Measurements from ENCODE around the gene IST1.
"Not testable (repeated sequence)": the region's sequence is repeated elsewhere in the genome, so short reads cannot be mapped to it uniquely, and the experiment has no call there.

Gene IST1

DNA sequence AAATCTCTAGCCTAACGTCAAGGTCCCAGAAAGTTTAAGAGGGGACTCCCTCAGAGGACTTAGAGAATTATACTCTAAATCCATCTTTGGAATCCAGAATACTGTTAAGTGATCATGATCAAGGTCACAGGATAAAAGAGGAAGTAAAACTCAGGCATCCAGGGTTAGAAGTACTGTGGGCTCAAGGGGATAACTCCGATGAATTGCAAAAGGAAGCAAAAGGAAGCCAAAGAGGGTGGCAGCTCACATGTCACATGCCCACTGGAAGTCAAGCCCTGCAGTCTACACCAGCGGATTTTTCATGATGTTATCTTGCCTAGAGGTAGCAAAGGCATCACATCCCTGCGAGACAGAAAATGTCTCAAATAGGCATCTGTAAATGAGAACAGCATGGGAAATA is 15.2 kb upstream of the IST1 start:
- DNase-seq, result peak in 1 of 56 donors; percentile 3

DNA sequence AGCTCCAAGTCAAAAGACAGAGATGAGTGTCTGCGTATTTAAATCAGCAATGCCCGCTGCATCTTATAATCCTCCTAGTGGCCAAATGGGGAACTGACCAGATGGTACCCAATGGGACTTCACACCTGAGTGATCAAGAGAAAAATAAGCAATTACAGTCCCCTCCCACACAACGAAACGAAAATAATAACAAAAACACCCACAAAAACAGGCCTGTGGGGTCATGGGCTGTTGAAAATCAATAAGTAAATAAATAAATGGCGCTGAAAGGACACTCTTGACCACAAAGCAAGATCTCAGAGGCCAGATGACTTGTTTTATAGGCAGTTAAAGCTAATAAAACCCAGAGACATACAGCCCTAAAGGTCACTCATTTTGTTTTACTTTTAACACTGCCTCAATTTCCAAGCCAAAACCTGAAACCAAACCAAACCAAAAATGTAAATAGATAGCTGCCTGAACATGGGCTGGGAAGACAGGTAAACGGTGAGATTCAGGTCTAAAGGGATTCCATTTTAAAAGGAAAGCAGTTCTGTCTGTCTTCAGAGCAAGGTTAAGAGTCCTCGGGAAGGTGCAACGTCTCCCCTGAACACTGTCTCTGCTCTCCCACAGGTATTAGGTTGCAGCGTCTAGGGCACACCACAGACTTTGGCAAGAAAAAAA is 12.7 kb upstream of the IST1 start:
- peak in 32 of 56 donors; percentile 2 to 82 (median 18) for DNase-seq

DNA sequence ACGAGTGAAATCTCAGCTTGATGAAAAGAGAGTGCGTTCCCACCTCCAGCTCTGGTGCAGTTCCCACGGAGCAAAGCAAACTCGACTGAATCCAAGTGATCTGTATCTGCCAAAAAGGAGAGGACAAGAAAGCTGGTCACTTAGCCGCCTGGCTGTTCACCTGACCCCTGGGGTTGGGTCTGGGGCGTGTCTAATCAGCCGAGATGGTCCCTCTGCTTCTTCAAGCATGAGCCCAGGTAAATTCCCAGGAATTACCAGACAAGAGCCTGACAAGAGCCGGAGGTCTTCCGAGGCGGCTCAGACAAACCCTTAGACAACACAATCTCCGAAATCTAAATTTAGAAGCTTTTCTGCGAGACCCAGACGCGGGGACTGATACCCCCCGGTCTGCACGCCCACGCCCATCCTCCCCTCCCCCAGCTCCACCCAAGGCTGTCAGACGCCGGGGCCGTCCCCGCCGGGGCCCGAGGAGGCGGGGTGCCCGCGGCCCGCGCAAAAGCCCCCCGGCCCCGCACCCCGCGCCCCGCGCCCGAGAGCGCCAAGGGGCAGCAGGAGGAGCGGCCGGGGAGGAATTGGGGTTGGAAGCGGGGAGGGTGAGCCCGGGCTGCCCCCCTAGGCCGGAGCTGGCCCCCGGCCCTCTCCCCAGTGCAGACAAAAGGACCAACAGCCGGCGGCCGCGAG is 12.0 kb upstream of the IST1 start:
- DNase-seq, result peak in 34 of 56 donors; percentile 12 to 70 (median 40)

DNA sequence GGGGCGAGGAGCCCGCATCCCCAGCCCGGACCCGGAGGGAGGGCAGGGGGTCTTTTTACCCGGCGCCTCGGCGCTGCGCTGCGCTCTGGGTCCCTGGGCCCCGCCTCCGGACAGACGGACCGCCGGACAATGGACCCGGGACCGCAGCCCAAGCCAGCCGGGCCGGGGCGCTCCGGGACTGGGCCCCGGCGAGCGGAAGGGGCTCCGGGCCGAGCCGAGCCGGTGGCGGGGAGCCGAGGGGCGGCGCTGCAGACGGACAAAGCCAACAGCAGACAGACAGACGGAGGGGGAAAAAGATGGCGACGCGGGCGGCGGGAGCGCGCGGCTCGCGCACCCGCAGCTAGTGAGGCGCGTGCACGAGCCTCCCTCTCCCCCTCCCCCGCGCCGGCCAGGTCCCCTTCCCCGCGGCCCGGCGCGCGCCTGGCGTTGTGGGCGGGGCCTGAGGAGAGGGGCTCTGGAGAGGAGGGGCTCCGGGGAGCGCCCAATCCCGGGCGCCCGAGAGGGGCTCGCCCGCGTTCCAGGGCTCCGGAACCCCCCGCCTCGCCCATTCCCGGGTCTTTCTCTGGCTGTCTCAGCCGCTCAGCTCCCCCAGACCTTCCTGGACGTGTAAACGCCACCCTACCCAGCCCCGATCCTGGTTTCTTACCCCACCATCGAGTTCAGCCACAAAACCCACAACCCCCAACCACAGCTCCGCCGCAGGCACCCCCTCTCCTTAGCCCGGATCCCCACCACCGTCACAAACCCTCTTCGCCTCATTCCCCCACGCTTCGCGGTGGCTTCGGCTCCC is 11.3 kb upstream of the IST1 start, which contains the start of gene ZNF821:
Gene ZNF821, minus strand, starts transcription at position 334 of the 790 bp plus-strand sequence. CDS start 4,236 bp downstream, outside the sequence.
- DNase-seq, result peak in 51 of 56 donors; percentile 11 to 82 (median 60)

DNA sequence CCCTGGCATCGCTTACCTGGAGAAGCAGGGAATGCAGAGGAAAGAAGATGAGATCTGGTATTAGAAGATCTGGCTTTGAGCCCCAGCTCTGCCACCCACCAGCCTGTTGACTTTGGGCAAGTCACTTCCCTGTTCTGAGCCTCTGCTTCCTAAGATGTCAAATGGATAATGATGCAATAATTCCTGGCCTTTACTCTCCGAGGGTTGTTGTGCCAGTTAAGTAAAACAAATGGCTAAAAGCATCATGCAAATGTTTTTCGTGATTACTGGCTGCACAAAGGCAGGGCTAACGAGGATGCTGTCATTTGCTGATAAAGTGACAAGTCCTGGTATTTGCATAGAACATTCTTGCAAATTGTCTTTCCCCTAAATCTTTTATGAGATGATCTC is 10.1 kb upstream of the IST1 start:
- DNase-seq, result no peak

DNA sequence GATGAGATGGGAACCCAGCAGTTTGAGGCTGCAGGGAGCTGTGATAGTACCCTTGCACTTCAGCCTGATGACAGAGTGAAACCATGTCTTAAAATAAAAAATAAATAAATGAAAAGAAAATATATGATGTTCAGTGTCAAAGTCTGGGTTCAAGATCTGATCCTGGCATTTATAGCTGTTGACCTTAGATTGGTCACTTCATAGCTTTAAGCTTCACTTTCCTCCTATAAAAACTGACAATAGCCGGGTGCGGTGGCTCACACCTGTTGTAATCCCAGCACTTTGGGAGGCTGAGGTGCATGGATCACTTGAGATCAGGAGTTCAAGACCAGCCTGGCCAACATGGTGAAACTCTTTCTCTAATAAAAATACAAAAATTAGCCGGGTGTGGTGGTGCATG is 6.2 kb upstream of the IST1 start:
- DNase-seq, result no peak

DNA sequence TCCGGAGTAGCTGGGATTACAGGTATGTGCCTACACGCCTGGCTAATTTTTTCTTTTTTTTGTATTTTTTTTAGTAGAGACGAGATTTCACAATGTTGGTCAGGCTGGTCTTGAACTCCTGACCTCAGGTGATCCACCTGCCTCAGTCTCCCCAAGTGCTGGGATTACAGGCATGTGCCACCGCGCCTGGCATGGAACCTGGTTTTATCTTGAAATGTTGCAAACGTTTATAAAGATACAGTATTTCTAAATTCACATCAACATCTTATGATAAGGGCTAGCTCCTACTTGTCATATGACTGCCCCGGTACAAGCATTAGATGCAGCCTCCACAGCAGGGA is 1.5 kb upstream of the IST1 start:
- DNase-seq, result no peak

DNA sequence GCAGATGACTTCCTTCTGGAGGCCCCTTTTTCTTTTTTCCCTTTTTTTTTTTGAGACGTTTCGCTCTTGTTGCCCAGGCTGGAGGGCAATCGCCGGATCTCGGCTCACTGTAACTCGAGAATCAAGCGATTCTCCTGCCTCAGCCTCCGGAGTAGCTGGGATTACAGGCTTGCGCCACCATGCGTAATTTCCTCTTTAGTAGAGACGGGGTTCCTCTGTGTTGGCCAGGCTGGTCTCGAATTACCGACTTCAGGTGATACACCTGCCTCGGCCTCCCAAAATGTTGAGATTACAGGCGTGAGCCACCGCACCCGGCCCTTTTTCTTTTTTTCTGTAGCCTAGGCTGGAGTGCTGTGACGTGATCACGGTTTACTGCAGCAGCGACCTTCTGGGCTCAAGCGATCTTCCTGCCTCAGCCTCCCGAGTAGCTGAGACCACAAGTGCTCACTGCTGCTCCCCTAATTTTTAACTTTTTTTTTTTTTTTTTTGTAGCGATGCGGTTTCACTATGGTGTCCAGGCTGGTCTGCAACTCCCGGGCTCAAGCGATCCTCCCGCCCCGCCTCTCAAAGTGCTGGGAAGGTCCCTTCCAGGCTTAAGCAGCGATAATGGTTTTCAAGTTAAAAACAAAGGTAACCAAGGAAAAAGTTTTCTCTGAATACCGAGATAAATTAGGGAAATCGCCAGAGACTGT is 956 bp upstream of the IST1 start:
- DNase-seq, result peak in 37 of 56 donors; percentile 6 to 64 (median 28)

DNA sequence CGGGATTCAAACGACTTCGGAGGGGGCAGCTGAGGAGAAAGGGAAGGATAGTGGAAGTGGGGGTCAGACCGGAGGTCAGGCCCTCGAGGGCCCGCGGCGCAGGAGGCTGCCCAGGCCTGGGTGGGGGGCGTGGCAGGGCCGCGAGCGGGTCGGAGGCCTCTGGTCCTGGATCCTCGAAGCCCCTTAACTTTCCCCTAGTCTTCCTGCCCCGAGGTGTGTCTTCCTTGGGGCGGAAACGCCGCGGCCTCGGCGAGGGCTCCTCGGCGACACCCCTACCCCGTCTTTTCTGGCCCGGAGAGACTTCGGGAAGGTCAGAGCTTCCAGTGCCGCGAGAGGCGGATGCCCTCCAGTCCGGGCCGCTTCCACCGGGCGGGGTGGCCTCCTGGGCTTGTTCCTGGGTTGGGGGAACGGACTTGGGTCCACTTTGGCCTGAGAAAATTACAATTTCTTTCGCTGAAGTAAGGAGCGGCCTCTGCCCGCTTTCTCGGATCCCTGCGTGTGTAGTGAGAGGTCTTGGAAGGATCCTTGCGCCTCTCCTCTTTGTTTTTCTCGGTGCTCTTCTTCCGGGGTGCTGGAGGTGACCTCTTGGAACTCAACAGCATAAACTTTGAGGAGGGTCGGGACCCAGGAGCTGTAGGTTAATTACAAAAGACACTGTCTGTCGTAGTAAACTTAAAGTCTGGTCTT is 491 bp downstream of the IST1 start:
- peak in 10 of 56 donors; percentile 33 to 68 (median 50) for DNase-seq

DNA sequence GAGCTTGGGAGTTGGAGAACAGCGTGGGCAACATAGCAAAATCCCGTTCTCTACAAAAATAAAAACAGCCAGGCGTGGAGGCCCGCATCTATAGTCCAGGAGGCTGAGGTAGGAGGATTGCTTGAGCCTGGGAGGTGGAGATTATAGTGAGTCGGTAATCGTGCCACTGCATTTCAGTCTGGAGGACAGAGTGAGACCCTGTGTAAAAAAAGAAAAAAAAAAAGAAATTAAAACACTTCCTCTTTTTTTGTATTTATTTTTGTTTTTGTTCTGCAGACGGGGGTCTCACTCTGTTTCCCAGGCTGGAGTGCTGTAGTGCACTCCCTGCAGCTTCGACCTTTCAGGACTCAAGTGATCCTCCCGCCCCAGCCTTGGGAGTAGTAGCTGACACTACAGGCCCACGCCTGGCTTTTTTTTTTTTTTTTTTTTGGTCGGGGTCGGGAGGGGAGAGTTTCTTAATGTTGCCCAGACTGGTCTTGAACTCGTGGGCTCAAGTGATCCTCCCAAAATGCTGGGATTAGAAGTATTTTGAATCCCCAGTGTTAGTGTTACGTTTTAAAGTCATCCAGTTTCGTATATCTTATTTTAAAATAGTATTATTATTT is 1.5 kb downstream of the IST1 start:
- no peak for DNase-seq

DNA sequence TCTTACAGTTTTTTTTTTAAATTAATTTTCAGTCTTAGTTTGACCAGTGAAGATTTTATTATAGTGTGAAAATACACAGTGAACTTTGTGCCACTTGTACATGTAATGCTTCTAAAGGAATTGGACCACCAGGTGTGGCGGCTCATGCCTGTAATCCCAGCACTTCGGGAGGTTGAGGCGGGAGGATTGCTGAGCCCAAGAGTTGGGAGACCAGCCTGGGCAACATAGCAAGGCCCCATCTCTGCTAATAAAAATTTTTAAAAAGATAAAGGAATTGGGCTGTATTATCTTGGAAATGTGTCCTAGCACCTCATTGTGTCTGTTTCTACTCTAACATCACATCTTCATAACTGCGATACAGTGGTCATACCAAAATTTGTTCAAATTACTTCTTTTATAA is 3.8 kb downstream of the IST1 start:
- DNase-seq, result no peak

DNA sequence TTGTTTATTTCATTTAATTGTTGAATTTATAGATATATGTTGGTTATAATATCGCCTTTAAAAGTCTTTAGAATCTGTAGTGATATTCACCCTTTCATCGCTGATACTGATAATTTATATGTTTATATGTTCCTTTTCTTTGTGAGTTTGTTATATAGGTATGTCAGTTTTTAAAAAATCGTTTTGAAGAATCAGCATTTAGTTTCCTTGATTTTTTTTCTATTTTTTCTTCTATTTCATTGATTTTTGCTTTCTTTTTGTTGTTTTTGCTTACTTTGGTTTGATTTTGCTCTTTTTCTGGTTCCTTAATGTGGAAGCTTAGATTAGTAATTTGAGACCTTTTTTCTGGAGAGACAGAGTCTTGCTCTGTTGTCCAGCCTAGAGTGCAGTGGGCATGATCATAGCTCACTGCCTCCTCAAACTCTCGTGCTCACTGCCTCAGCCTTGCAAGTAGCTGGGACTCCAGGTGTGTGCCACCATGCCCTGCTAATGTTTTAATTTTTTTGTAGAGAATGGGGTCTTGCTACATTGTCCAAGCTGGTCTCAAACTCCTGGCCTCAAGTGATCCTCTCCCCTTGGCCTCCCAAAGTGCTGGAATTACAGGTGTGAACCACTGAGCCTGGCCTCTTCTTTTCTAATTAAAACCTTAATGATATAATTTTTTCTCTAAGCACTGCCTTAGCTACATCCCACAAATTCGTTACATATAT is 7.5 kb downstream of the IST1 start:
- DNase-seq, result no peak

DNA sequence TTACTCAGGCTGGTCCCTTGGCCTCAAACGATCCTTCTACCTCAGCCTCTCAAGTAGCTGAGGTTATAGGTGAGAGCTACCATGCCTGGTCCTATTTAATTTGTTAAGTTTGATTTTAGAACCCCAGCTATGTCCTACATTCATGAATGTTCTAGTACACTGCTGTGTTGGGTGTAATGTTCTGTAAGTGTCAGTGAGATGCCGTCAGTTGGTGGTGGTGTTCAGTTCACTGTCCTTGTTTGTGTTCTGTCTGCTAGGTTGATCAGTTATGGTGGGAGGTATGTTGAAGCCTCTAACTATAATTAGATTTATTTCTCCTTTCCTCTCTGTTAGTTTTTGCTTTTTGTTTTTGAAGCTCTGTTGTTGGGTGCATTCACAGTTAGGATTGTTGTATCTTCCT is 8.3 kb downstream of the IST1 start:
- DNase-seq, result no peak

DNA sequence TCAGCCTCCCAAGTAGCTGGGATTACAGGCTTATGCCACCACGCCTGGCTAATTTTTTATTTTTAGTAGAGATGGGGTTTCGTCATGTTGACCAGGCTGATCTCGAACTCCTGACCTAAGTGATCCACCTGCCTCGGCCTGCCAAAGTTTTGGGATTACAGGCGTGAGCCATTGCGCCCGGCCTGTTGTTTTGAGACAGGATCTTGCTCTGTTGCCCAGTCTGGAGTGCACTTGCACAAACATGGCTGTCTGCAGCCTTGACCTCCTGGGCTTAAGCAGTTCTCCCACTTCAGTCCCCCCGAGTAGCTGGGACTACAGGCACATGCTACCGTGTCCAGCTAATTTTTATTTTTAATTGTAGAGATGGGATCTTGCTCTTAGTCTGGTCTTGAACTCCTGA is 8.9 kb downstream of the IST1 start:
- no peak for DNase-seq

DNA sequence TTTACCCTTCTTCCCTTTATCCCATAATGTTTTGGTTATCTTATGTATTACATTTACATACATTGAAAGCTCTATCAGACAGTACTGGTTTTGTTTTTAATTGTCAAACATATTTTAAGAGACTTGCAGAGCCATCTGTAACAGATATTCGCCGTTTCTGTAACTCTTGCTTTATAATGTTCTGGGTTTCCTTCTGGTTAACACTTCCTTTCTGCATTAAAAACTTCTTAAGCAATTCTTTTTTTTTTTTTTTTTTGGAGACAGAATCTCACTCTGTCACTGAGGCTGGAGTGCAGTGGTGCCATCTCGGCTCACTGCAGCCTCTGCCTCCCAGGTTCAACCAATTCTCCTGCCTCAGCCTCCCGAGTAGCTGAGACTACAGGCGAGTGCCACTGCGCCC is 10.4 kb downstream of the IST1 start:
- DNase-seq, result not testable (repeated sequence)

DNA sequence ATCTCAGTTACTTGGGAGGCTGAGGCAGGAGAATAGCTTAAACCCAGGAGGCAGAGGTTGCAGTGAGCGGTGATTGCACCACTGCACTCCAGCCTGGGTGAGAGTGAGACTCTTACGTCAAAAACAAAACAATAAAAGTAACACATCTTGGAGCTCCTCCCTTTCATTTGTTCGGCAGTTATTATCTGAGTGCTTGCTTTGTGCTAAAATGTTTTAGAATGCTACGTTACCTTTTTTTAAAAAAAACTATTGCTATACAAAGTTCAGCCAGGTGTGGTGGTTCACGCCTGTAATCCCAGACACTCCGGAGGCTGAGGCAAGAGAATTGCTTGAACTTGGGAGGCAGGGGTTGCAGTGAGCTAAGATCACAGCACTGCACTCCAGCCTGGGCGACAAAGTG is 15.8 kb downstream of the IST1 start:
- no peak for DNase-seq

DNA sequence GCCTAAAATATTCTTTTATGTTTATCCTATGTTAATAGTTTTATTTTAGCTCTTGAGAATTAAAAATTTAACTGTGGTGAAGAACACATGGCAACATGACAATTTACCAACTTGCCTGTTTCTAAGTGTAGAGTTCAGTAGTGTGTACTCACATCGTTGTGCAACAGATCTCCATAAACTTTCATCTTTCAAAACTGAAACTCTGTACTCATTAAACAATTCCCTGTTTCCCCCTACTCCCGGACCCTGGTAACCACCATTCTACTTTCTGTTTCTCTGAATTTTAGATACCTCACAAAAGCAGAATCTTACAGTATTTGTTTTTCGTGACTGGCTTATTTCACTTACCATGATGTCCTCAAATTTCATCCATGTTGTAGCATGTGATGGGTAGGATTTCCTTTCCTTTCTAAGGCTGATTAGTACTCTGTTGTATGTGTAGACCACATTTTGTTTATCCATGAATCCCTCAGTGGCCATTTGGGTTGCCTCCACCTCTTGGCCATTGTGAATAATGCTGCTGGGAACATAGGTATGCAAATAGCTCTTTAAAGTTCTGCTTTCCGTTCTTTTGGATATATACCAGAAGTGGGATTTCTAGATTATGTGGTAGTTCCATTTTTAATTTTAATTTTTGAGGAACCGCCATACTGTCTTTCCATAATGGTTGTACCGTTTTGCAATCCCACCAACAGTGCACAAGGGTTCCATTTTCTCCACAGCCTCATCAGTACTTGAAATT is 17.4 kb downstream of the IST1 start:
- DNase-seq, result no peak

DNA sequence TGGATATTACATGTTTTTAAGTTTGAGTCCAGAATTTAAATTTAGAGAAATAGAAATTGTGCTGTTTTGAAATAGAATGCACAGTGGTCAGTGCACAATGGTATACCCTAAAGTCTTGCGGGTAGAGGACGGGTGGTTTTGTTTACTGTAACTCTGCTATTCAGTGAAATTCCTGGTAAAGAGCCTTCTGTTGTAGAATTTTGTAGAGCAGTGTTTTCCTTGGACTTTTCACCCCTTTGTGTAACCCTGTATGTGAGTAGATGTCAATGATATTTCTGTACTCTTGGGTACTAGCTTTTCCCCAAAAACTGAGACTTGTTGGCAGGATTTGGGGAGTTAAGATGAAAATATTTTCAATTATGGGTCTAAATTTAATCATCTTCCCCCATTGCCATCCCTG is 19.5 kb downstream of the IST1 start:
- no peak for DNase-seq

DNA sequence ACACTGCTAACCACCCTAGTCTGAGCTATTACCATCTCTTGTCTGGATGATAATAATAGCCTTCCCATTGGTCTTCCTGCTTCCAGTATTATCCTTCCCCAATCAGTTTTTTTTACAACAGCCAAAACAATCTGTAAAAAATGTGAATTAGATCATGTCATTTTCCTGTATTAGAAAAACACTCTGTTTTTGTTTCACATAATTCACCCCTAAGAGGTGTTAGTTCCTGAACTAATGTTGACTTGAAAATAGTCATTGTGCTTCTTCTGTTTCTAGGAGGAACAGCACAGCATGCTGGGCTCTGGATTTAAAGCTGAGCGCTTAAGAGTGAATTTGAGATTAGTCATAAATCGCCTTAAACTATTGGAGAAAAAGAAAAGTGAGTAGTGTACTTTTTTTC is 20.0 kb downstream of the IST1 start:
- no peak for DNase-seq

All from amygdala (tissue), 56 donors.